PC-3 (cell line): ENCODE data around the gene IP6K1. TPM values are rescaled to one million over a fixed set of nuclear protein-coding genes. Genes with fewer than 3 reads are reported as not detected.

Source experiments
- ATAC-seq: fragments of 200-7000 bp; cut with Tn5 transposase; 2 replicates; pipeline ENCODE4 v1.9.1; 2020; ENCODE audit warnings: mild to moderate bottlenecking, moderate library complexity
- BruUV-seq: library from RNA; stranded (reverse); fragments of 400-500 nt; replicated peaks from 2 replicates; lab custom pipeline; 2021; lab: Mats Ljungman, UMichigan
- CTCF ChIA-PET: fragments of 300-600 bp; sonication (Branson Sonifier 250); formaldehyde crosslinking; loops from one replicate; lab custom pipeline; 2022; ENCODE audit warnings: antibody characterized with exemption; lab: Charles Lee
- POLR2A ChIA-PET: fragments of 300-600 bp; sonication (Branson Sonifier 250); formaldehyde crosslinking; loops from one replicate; lab custom pipeline; 2022; ENCODE audit warnings: antibody characterized with exemption; ENCODE audit not compliant: unreplicated experiment; lab: Charles Lee
- DNase-seq: peaks from one replicate; pipeline ENCODE4 v3.0.0-alpha.2; 2015
- H2AFZ ChIP-seq: fragments of 300-600 bp; sonication (generic); 2 replicates; pipeline ENCODE4 v1.6.0; 2016; ENCODE audit warnings: antibody characterized with exemption, low read length
- H3F3A ChIP-seq: fragments of 300-600 bp; sonication (generic); one replicate; pipeline ENCODE4 v1.6.0; 2017; ENCODE audit warnings: antibody characterized with exemption, low read length, control low read depth, mild to moderate bottlenecking; ENCODE audit not compliant: unreplicated experiment
- H3K27ac ChIP-seq: fragments of 300-600 bp; sonication (generic); 2 replicates; pipeline ENCODE4 v1.5.1; 2016; ENCODE audit warnings: mild to moderate bottlenecking, low read length
- H3K27me3 ChIP-seq: fragments of 300-600 bp; sonication (generic); 2 replicates; pipeline ENCODE4 v1.6.1; 2016; ENCODE audit warnings: low read length, mixed read lengths
- H3K36me3 ChIP-seq: fragments of 300-600 bp; sonication (generic); 2 replicates; pipeline ENCODE4 v1.6.1; 2016; ENCODE audit warnings: low read depth, mixed run types, low read length, mixed read lengths
- H3K4me1 ChIP-seq: fragments of 300-600 bp; sonication (generic); 2 replicates; pipeline ENCODE4 v1.5.1; 2016; ENCODE audit warnings: low read length; ENCODE audit not compliant: insufficient read depth
- H3K4me2 ChIP-seq: fragments of 300-600 bp; sonication (generic); 2 replicates; pipeline ENCODE4 v1.6.0; 2016; ENCODE audit warnings: low read length
- H3K4me3 ChIP-seq: fragments of 300-600 bp; sonication (generic); 2 replicates; pipeline ENCODE4 v1.5.1; 2016; ENCODE audit warnings: mild to moderate bottlenecking, low read length, mixed read lengths
- H3K79me2 ChIP-seq: fragments of 300-600 bp; sonication (generic); 2 replicates; pipeline ENCODE4 v1.6.1; 2017; ENCODE audit warnings: low read length, mixed read lengths
- H3K9ac ChIP-seq: fragments of 300-600 bp; sonication (generic); 2 replicates; pipeline ENCODE4 v1.6.0; 2016; ENCODE audit warnings: mild to moderate bottlenecking, low read length
- H3K9me2 ChIP-seq: fragments of 300-600 bp; sonication (generic); replicated peaks from 2 replicates; pipeline ENCODE4 v1.6.1; 2016; ENCODE audit warnings: mixed run types, low read length, mixed read lengths
- H3K9me3 ChIP-seq: fragments of 300-600 bp; sonication (generic); 2 replicates; pipeline ENCODE4 v1.6.1; 2016; ENCODE audit warnings: low read length, mixed read lengths
- H4K20me1 ChIP-seq: fragments of 300-600 bp; sonication (generic); 2 replicates; pipeline ENCODE4 v1.6.1; 2016; ENCODE audit warnings: low read length, mixed read lengths
- EZH2 ChIP-seq: fragments of 300-600 bp; sonication (generic); IDR thresholded peaks from one replicate; pipeline ENCODE4 v1.6.1; 2017; ENCODE audit warnings: antibody characterized with exemption, mild to moderate bottlenecking, low read length; ENCODE audit not compliant: unreplicated experiment
- EZH2phosphoT487 ChIP-seq: fragments of 300-600 bp; sonication (generic); IDR thresholded peaks from 2 replicates; pipeline ENCODE4 v1.6.1; 2018; ENCODE audit warnings: mild to moderate bottlenecking, antibody characterized with exemption, low read length, borderline replicate concordance
- intact Hi-C: fragments of 100-400 bp; cut with micrococcal nuclease; formaldehyde crosslinking; loops from 2 replicates; pipeline ENCODE4 v1.9.0; 2023
- total RNA-seq: library from RNA; depleted of rRNA; stranded (reverse); fragments of >200 nt; gene quantifications from 2 replicates; pipeline ENCODE4 v1.2.3, GENCODE V29; 2014
- TF ChIP-seq, protein P1 (sequence below): fragments of 300-600 bp; sonication (generic); conservative IDR thresholded peaks from 2 replicates; pipeline ENCODE4 v1.5.1; 2017; ENCODE audit warnings: antibody characterized with exemption, low read depth, mild to moderate bottlenecking, low read length

Gene IP6K1
- total RNA-seq, 1 experiment from 2014 or later, result 50.3 TPM

- H3K79me2 ChIP-seq, result no peaks in the 10 kb centered on the region
- H3K9ac ChIP-seq, result no peak overlapping the region
- ChIA-PET POLR2A (no interaction called here), CTCF (no interaction called here)
- TF ChIP-seq EZH2phosphoT487 (no peak), EZH2 (no peak)
- TF ChIP-seq, protein P1, sequence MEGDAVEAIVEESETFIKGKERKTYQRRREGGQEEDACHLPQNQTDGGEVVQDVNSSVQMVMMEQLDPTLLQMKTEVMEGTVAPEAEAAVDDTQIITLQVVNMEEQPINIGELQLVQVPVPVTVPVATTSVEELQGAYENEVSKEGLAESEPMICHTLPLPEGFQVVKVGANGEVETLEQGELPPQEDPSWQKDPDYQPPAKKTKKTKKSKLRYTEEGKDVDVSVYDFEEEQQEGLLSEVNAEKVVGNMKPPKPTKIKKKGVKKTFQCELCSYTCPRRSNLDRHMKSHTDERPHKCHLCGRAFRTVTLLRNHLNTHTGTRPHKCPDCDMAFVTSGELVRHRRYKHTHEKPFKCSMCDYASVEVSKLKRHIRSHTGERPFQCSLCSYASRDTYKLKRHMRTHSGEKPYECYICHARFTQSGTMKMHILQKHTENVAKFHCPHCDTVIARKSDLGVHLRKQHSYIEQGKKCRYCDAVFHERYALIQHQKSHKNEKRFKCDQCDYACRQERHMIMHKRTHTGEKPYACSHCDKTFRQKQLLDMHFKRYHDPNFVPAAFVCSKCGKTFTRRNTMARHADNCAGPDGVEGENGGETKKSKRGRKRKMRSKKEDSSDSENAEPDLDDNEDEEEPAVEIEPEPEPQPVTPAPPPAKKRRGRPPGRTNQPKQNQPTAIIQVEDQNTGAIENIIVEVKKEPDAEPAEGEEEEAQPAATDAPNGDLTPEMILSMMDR, result no peak
- no TSS peak for BruUV-seq
- H3K36me3 ChIP-seq, result no peaks in the 10 kb centered on the region
- no peaks in the 10 kb centered on the region for H3F3A ChIP-seq
- no peaks in the 10 kb centered on the region for H3K27me3 ChIP-seq
- H3K4me1 ChIP-seq, result peaks cover 12% of the 10 kb centered on the region; the same call in 1 of the 2 replicates
- no peak overlapping the region for H3K4me3 ChIP-seq
- no peaks in the 10 kb centered on the region for H4K20me1 ChIP-seq
- ATAC-seq (no peak), DNase-seq (no peak)
- no peaks in the 10 kb centered on the region for H3K9me2 ChIP-seq
- intact Hi-C loops, result no loop called here
- H3K4me2 ChIP-seq, result no peak overlapping the region
- no peak overlapping the region for H3K27ac ChIP-seq
- H2AFZ ChIP-seq, result no peak overlapping the region
- no peaks in the 10 kb centered on the region for H3K9me3 ChIP-seq
Observed at GRCh38 chr3:49805897-49806701, 19.8 kb upstream of the IP6K1 start.

- BruUV-seq, result no TSS peak
- Histone ChIP-seq H4K20me1 (no peaks in the 10 kb centered on the region), H3K9me3 (no peaks in the 10 kb centered on the region), H3K9ac (no peak overlapping the region), H3K36me3 (no peaks in the 10 kb centered on the region), H3F3A (no peaks in the 10 kb centered on the region), H2AFZ (no peak overlapping the region), H3K4me1 (peaks cover 12% of the 10 kb centered on the region; the same call in 1 of the 2 replicates), H3K27ac (no peak overlapping the region), H3K4me3 (no peak overlapping the region), H3K9me2 (no peaks in the 10 kb centered on the region), H3K4me2 (no peak overlapping the region), H3K79me2 (no peaks in the 10 kb centered on the region), H3K27me3 (no peaks in the 10 kb centered on the region)
- DNase-seq, result peak; percentile 47
- ChIA-PET POLR2A (no interaction called here), CTCF (no interaction called here)
- no peak for ATAC-seq
- TF ChIP-seq EZH2, result no peak
- no peak for TF ChIP-seq EZH2phosphoT487
- TF ChIP-seq, protein P1, result no peak
- intact Hi-C loops, result no loop called here
Observed at GRCh38 chr3:49805367-49805782, 19.0 kb upstream of the IP6K1 start.
